Effector CD8-positive, alpha-beta T cell (primary cell): ENCODE results near the gene RARRES2.

ENCODE experiments used
- DNase-seq: peaks from one replicate; lab custom pipeline; 2025; lab: John Stamatoyannopoulos, UW

RARRES2 gene

GRCh38 chr7:150337659-150338081 lies 3.8 kb downstream of the RARRES2 start:
- DNase-seq, result no peak

- DNase-seq, result no peak
Measured at GRCh38 chr7:150337179-150337578, 4.2 kb downstream of the RARRES2 start.

- no peak for DNase-seq
Measured at GRCh38 chr7:150336746-150337145, 4.7 kb downstream of the RARRES2 start.

GRCh38 chr7:150335774-150336112 lies 5.7 kb downstream of the RARRES2 start:
- no peak for DNase-seq

GRCh38 chr7:150335108-150335773 lies 6.2 kb downstream of the RARRES2 start:
- no peak for DNase-seq

GRCh38 chr7:150334108-150334507 lies 7.3 kb downstream of the RARRES2 start:
- DNase-seq, result no peak

GRCh38 chr7:150333659-150334058 lies 7.8 kb downstream of the RARRES2 start:
- DNase-seq, result no peak

- no peak for DNase-seq
Measured at GRCh38 chr7:150332852-150333635, 8.4 kb downstream of the RARRES2 start.

GRCh38 chr7:150330211-150330885 lies 11.1 kb downstream of the RARRES2 start:
- no peak for DNase-seq

GRCh38 chr7:150329331-150330120 lies 11.9 kb downstream of the RARRES2 start:
- DNase-seq, result no peak

GRCh38 chr7:150327308-150327707 lies 14.1 kb downstream of the RARRES2 start:
- DNase-seq, result no peak

GRCh38 chr7:150326657-150327268 lies 14.7 kb downstream of the RARRES2 start:
- DNase-seq, result no peak

GRCh38 chr7:150325901-150326300 lies 15.5 kb downstream of the RARRES2 start:
- no peak for DNase-seq

- no peak for DNase-seq
Measured at GRCh38 chr7:150325110-150325611, 16.3 kb downstream of the RARRES2 start.

GRCh38 chr7:150324373-150324961 lies 17.0 kb downstream of the RARRES2 start:
- DNase-seq, result no peak

GRCh38 chr7:150323682-150324372 lies 17.6 kb downstream of the RARRES2 start:
- DNase-seq, result no peak

- DNase-seq, result peak; percentile 45
Measured at GRCh38 chr7:150322833-150323681, 18.4 kb downstream of the RARRES2 start, which contains the start of the genes ACTR3C and LRRC61. TSS of gene ACTR3C (minus strand) at chr7:150323545. CDS start at chr7:150295296, 28,249 bp downstream. TSS of gene LRRC61 (plus strand) at chr7:150323355. CDS start at chr7:150336862, 13,507 bp downstream.

- DNase-seq, result peak; percentile 14
Measured at GRCh38 chr7:150322114-150322832, 19.2 kb downstream of the RARRES2 start.

GRCh38 chr7:150321788-150322113 lies 19.7 kb downstream of the RARRES2 start:
- DNase-seq, result no peak
